GM12878 (cell line): ENCODE results near the gene SMTNL2.

Experiments used
- CTCF ChIP-seq, 3 experiments: IDR thresholded peaks in 2 of 3; conservative IDR thresholded peaks in 1 of 3; 2 replicates each; pipeline ENCODE4 v1.5.1; 2011; ENCODE audit warnings: low read depth in 3 of 3, low read length in 3 of 3, mild to moderate bottlenecking in 3 of 3, control low read depth in 2 of 3, moderate library complexity in 2 of 3, inconsistent platforms in 1 of 3, mixed read lengths in 1 of 3; ENCODE audit not compliant: control insufficient read depth in 2 of 3, insufficient read depth in 1 of 3; ENCODE audit errors: extremely low read depth in 1 of 3
- FOXK2 ChIP-seq: fragments of 450-650 bp; IDR thresholded peaks from 2 replicates; pipeline ENCODE4 v1.6.1; 2017; ENCODE audit warnings: mild to moderate bottlenecking, moderate library complexity
- POLR2AphosphoS5 ChIP-seq: IDR thresholded peaks from 2 replicates; pipeline ENCODE4 v1.6.1; 2011; ENCODE audit warnings: mild to moderate bottlenecking, low read length, inconsistent platforms
- RFX5 ChIP-seq: IDR thresholded peaks from 2 replicates; pipeline ENCODE4 v1.6.1; 2011; ENCODE audit warnings: low read depth, low read length, improper control_type of control experiment
- USF1 ChIP-seq: IDR thresholded peaks from 2 replicates; pipeline ENCODE4 v1.6.1; 2011; ENCODE audit warnings: borderline replicate concordance, low read depth, mild to moderate bottlenecking, moderate library complexity, mixed read lengths, low read length; ENCODE audit not compliant: insufficient read depth; ENCODE audit errors: extremely low read length

- TF ChIP-seq RFX5 = no peak
- TF ChIP-seq POLR2AphosphoS5 = no peak
- no peak for TF ChIP-seq USF1
- no peak for TF ChIP-seq CTCF (IDR thresholded peaks at IDR 0.05 in 2 of 3, conservative IDR thresholded peaks at IDR 0.05 in 1 of 3; ENCODE audit: control insufficient read depth in 2 of 3, extremely low read depth in 1 of 3, insufficient read depth in 1 of 3, low read depth in 3 of 3, low read length in 3 of 3)
- TF ChIP-seq FOXK2 = no peak
Observed at GRCh38 chr17:4572131-4572530, 12.2 kb upstream of the SMTNL2 start.
